H1 (cell line): Measurements from ENCODE around the gene MAP2K1. TPM values are rescaled to one million over a fixed set of nuclear protein-coding genes. Genes with fewer than 3 reads are reported as not detected.

ENCODE experiments used
- BCL11A ChIP-seq, 2 experiments: IDR thresholded peaks; one replicate each; pipeline ENCODE4 v1.6.1; 2011; ENCODE audit warnings: low read depth in 2 of 2, low read length in 2 of 2, mild to moderate bottlenecking in 2 of 2
- CTCF ChIP-seq, 3 experiments: IDR thresholded peaks; 1 replicate in 2 of 3; 2 replicates in 1 of 3; pipeline versions ENCODE4 v1.5.1 to v1.6.1; 2011; ENCODE audit warnings: low read length in 3 of 3, mild to moderate bottlenecking in 3 of 3, inconsistent platforms in 2 of 3, low read depth in 1 of 3, moderate library complexity in 1 of 3; ENCODE audit not compliant: insufficient read depth in 1 of 3; ENCODE audit errors: control extremely low read depth in 1 of 3
- KDM1A ChIP-seq: fragments of 200-600, 300-600 bp; sonication (generic); IDR thresholded peaks from 2 replicates; pipeline ENCODE4 v1.7.1; 2016; ENCODE audit warnings: mild to moderate bottlenecking, low read length, borderline replicate concordance
- MAX ChIP-seq: IDR thresholded peaks from 2 replicates; pipeline ENCODE4 v1.6.1; 2012; ENCODE audit warnings: inconsistent platforms
- POLR2A ChIP-seq, 2 experiments: IDR thresholded peaks; 1 replicate in 1 of 2; 2 replicates in 1 of 2; pipeline ENCODE4 v1.6.1; 2011; ENCODE audit warnings: low read depth in 2 of 2, low read length in 2 of 2, mild to moderate bottlenecking in 2 of 2; ENCODE audit errors: control extremely low read depth in 1 of 2
- POLR2AphosphoS5 ChIP-seq: IDR thresholded peaks from 2 replicates; pipeline ENCODE4 v1.6.1; 2011; ENCODE audit warnings: low read depth, low read length
- polyA plus RNA-seq, 7 experiments: library from polyadenylated mRNA; depleted of rRNA in 3 of 7; stranded (reverse) in 5 of 7; unstranded in 2 of 7; fragments of >200 nt in 5 of 7; fragments of 200-250 nt in 2 of 7; gene quantifications; 1 replicate in 5 of 7; 2 replicates in 1 of 7; 4 replicates in 1 of 7; pipeline versions ENCODE4 v1.2.1 to v1.2.3, GENCODE V29; 2011 to 2013; ENCODE audit warnings: missing spikeins in 2 of 7, mixed read lengths in 2 of 7
- total RNA-seq: library from RNA; stranded (reverse); fragmentation: NEBNext Ultra II Directional; extraction: Animal tissue kit (Norgen Biotek cat#: 25700); gene quantifications from 2 replicates; pipeline ENCODE4 v1.2.1, GENCODE V29; 2021
- TF ChIP-seq, protein P1 (sequence below): fragments of 300-600 bp; sonication (generic); IDR thresholded peaks from 2 replicates; pipeline ENCODE4 v1.7.1; 2012; ENCODE audit warnings: low read length, moderate library complexity, mild to moderate bottlenecking, inconsistent platforms; ENCODE audit not compliant: insufficient replicate concordance

MAP2K1 gene
- total and polyA plus RNA-seq, 2 of the 8 experiments (the other 6 are each of a cell fraction or from before 2014, with no cell fraction given) = 54.7 to 78.2 TPM

- TF ChIP-seq, protein P1, sequence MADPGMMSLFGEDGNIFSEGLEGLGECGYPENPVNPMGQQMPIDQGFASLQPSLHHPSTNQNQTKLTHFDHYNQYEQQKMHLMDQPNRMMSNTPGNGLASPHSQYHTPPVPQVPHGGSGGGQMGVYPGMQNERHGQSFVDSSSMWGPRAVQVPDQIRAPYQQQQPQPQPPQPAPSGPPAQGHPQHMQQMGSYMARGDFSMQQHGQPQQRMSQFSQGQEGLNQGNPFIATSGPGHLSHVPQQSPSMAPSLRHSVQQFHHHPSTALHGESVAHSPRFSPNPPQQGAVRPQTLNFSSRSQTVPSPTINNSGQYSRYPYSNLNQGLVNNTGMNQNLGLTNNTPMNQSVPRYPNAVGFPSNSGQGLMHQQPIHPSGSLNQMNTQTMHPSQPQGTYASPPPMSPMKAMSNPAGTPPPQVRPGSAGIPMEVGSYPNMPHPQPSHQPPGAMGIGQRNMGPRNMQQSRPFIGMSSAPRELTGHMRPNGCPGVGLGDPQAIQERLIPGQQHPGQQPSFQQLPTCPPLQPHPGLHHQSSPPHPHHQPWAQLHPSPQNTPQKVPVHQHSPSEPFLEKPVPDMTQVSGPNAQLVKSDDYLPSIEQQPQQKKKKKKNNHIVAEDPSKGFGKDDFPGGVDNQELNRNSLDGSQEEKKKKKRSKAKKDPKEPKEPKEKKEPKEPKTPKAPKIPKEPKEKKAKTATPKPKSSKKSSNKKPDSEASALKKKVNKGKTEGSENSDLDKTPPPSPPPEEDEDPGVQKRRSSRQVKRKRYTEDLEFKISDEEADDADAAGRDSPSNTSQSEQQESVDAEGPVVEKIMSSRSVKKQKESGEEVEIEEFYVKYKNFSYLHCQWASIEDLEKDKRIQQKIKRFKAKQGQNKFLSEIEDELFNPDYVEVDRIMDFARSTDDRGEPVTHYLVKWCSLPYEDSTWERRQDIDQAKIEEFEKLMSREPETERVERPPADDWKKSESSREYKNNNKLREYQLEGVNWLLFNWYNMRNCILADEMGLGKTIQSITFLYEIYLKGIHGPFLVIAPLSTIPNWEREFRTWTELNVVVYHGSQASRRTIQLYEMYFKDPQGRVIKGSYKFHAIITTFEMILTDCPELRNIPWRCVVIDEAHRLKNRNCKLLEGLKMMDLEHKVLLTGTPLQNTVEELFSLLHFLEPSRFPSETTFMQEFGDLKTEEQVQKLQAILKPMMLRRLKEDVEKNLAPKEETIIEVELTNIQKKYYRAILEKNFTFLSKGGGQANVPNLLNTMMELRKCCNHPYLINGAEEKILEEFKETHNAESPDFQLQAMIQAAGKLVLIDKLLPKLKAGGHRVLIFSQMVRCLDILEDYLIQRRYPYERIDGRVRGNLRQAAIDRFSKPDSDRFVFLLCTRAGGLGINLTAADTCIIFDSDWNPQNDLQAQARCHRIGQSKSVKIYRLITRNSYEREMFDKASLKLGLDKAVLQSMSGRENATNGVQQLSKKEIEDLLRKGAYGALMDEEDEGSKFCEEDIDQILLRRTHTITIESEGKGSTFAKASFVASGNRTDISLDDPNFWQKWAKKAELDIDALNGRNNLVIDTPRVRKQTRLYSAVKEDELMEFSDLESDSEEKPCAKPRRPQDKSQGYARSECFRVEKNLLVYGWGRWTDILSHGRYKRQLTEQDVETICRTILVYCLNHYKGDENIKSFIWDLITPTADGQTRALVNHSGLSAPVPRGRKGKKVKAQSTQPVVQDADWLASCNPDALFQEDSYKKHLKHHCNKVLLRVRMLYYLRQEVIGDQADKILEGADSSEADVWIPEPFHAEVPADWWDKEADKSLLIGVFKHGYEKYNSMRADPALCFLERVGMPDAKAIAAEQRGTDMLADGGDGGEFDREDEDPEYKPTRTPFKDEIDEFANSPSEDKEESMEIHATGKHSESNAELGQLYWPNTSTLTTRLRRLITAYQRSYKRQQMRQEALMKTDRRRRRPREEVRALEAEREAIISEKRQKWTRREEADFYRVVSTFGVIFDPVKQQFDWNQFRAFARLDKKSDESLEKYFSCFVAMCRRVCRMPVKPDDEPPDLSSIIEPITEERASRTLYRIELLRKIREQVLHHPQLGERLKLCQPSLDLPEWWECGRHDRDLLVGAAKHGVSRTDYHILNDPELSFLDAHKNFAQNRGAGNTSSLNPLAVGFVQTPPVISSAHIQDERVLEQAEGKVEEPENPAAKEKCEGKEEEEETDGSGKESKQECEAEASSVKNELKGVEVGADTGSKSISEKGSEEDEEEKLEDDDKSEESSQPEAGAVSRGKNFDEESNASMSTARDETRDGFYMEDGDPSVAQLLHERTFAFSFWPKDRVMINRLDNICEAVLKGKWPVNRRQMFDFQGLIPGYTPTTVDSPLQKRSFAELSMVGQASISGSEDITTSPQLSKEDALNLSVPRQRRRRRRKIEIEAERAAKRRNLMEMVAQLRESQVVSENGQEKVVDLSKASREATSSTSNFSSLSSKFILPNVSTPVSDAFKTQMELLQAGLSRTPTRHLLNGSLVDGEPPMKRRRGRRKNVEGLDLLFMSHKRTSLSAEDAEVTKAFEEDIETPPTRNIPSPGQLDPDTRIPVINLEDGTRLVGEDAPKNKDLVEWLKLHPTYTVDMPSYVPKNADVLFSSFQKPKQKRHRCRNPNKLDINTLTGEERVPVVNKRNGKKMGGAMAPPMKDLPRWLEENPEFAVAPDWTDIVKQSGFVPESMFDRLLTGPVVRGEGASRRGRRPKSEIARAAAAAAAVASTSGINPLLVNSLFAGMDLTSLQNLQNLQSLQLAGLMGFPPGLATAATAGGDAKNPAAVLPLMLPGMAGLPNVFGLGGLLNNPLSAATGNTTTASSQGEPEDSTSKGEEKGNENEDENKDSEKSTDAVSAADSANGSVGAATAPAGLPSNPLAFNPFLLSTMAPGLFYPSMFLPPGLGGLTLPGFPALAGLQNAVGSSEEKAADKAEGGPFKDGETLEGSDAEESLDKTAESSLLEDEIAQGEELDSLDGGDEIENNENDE = no peak
- TF ChIP-seq POLR2A (IDR thresholded peaks at IDR 0.05; ENCODE audit: control extremely low read depth in 1 of 2, low read depth in 2 of 2, low read length in 2 of 2) (no peak), MAX (no peak), CTCF (IDR thresholded peaks at IDR 0.05; ENCODE audit: control extremely low read depth in 1 of 3, insufficient read depth in 1 of 3, low read depth in 1 of 3, low read length in 3 of 3) (no peak), POLR2AphosphoS5 (no peak), BCL11A (IDR thresholded peaks at IDR 0.05; ENCODE audit: low read depth in 2 of 2, low read length in 2 of 2) (no peak), KDM1A (no peak)
These were observed 7.8 kb upstream of the MAP2K1 start (continued) for GRCh38 chr15:66378814-66379430.
